Loucy (cell line): Measurements from ENCODE around the gene PPARG.

ENCODE experiments used
- EZH2phosphoT487 ChIP-seq: fragments of 200-600 bp; IDR thresholded peaks from 2 replicates; pipeline ENCODE4 v1.6.1; 2018; ENCODE audit warnings: antibody characterized with exemption, mild to moderate bottlenecking, moderate library complexity, borderline replicate concordance
- TF ChIP-seq, protein P1 (sequence below): fragments of 200-600 bp; sonication (generic); conservative IDR thresholded peaks from 2 replicates; pipeline ENCODE4 v1.5.1; 2014; ENCODE audit warnings: mild to moderate bottlenecking, antibody characterized with exemption, low read length

DNA sequence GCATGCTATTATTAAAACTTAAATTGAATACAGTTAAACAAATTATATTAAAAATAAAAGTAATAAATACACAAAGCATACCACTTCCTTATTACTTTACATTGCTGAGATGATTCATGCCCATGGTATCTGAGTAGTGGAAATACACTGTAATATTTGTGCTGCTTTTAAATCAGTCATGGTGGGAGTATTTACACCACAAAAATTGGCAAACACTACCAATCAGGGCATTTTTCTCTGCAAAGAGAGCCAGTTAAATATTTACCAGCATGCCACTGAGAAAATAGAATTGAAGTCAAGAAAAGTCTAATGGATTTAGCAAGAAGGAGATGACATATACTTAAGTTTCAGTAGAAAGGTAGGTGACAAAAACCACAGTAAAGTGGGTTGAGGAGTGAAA lies 19.6 kb downstream of the PPARG start:
- TF ChIP-seq, protein P1, sequence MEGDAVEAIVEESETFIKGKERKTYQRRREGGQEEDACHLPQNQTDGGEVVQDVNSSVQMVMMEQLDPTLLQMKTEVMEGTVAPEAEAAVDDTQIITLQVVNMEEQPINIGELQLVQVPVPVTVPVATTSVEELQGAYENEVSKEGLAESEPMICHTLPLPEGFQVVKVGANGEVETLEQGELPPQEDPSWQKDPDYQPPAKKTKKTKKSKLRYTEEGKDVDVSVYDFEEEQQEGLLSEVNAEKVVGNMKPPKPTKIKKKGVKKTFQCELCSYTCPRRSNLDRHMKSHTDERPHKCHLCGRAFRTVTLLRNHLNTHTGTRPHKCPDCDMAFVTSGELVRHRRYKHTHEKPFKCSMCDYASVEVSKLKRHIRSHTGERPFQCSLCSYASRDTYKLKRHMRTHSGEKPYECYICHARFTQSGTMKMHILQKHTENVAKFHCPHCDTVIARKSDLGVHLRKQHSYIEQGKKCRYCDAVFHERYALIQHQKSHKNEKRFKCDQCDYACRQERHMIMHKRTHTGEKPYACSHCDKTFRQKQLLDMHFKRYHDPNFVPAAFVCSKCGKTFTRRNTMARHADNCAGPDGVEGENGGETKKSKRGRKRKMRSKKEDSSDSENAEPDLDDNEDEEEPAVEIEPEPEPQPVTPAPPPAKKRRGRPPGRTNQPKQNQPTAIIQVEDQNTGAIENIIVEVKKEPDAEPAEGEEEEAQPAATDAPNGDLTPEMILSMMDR: no peak
- TF ChIP-seq EZH2phosphoT487: no peak
